Progenitor cell of endocrine pancreas (in vitro differentiated cells): ENCODE results near the gene YWHAH. TPM values are rescaled to one million over a fixed set of nuclear protein-coding genes. Genes with fewer than 3 reads are reported as not detected.

Experiments used
- DNase-seq: peaks from one replicate; pipeline ENCODE4 v3.0.0; 2021; ENCODE audit warnings: low spot score; ENCODE audit not compliant: unreplicated experiment
- H3K27ac Mint-ChIP-seq: 2 replicates; pipeline ENCODE4 v1.8.0; 2021; ENCODE audit warnings: mild to moderate bottlenecking, moderate library complexity, mixed read lengths
- H3K27me3 Mint-ChIP-seq: 2 replicates; pipeline ENCODE4 v1.8.0; 2021; ENCODE audit warnings: mixed read lengths
- H3K36me3 Mint-ChIP-seq: 2 replicates; pipeline ENCODE4 v1.8.0; 2022; ENCODE audit warnings: mixed read lengths; ENCODE audit not compliant: insufficient read depth
- H3K4me1 Mint-ChIP-seq: 2 replicates; pipeline ENCODE4 v1.8.0; 2021; ENCODE audit warnings: low read depth, mixed read lengths
- H3K4me3 Mint-ChIP-seq: 2 replicates; pipeline ENCODE4 v1.8.0; 2021; ENCODE audit warnings: low read depth, mild to moderate bottlenecking, moderate library complexity, mixed read lengths
- H3K9me3 Mint-ChIP-seq: 2 replicates; pipeline ENCODE4 v1.8.0; 2021; ENCODE audit warnings: low read depth, mixed read lengths
- total RNA-seq: library from RNA; stranded (reverse); gene quantifications from 2 replicates; pipeline ENCODE4 v1.2.1, GENCODE V29; 2021
- TF ChIP-seq, protein P1 (sequence below): fragments of 200-600 bp; sonication (generic); IDR thresholded peaks from one replicate; pipeline ENCODE4 v1.5.0; 2021; ENCODE audit warnings: antibody characterized with exemption, mild to moderate bottlenecking; ENCODE audit not compliant: unreplicated experiment

YWHAH gene
- total RNA-seq, 1 donor from 2014 or later, result 111 TPM

DNA sequence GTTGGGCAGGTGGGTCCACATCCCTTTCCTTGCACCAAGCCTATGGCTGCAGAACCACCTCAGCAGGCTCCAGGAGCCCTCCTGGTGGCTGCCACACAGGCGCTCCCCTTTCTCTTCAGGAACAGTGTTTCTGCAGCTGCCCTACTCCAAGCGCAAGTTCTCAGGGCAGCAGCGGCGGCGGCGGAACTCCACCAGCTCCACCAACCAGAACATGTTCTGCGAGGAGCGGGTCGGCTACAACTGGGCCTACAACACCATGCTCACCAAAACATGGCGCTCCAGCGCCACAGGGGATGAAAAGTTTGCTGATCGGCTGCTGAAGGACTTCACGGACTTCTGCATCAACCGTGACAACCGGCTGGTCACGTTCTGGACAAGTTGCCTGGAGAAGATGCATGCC is 38.2 kb upstream of the YWHAH start:
- no peaks in the 10 kb centered on the region for H3K27me3 Mint-ChIP-seq
- TF ChIP-seq, protein P1, sequence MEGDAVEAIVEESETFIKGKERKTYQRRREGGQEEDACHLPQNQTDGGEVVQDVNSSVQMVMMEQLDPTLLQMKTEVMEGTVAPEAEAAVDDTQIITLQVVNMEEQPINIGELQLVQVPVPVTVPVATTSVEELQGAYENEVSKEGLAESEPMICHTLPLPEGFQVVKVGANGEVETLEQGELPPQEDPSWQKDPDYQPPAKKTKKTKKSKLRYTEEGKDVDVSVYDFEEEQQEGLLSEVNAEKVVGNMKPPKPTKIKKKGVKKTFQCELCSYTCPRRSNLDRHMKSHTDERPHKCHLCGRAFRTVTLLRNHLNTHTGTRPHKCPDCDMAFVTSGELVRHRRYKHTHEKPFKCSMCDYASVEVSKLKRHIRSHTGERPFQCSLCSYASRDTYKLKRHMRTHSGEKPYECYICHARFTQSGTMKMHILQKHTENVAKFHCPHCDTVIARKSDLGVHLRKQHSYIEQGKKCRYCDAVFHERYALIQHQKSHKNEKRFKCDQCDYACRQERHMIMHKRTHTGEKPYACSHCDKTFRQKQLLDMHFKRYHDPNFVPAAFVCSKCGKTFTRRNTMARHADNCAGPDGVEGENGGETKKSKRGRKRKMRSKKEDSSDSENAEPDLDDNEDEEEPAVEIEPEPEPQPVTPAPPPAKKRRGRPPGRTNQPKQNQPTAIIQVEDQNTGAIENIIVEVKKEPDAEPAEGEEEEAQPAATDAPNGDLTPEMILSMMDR, result no peak
- peaks cover 27% of the 10 kb centered on the region for H3K36me3 Mint-ChIP-seq
- H3K9me3 Mint-ChIP-seq, result no peaks in the 10 kb centered on the region
- no peak overlapping the region for H3K27ac Mint-ChIP-seq
- H3K4me3 Mint-ChIP-seq, result no peak overlapping the region
- DNase-seq, result no peak
- H3K4me1 Mint-ChIP-seq, result peaks cover 6% of the 10 kb centered on the region

DNA sequence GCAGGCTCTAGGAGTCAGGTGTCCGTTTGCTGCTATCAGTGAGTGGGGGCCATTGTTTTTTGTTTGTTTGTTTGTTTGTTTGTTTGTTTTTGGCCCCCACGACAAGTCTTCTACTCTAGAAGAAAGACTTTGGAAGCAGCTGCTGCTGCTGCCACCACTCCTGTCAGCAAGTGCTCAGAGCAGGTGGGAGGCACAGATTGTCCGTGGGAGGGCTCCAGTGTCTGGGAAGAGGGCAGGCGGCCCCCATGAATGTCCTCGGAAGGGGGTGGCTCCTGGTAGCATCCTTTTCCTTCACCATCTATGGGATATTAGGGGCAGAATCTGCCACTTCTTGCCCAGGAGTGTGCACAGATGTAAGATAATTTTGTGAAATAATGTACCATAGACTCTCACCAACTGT is 37.8 kb upstream of the YWHAH start:
- TF ChIP-seq, protein P1, result no peak
- Mint-ChIP-seq H3K9me3 (no peaks in the 10 kb centered on the region), H3K36me3 (peaks cover 24% of the 10 kb centered on the region), H3K4me1 (peaks cover 3% of the 10 kb centered on the region), H3K27ac (no peak overlapping the region), H3K4me3 (no peak overlapping the region), H3K27me3 (no peaks in the 10 kb centered on the region)
- no peak for DNase-seq

DNA sequence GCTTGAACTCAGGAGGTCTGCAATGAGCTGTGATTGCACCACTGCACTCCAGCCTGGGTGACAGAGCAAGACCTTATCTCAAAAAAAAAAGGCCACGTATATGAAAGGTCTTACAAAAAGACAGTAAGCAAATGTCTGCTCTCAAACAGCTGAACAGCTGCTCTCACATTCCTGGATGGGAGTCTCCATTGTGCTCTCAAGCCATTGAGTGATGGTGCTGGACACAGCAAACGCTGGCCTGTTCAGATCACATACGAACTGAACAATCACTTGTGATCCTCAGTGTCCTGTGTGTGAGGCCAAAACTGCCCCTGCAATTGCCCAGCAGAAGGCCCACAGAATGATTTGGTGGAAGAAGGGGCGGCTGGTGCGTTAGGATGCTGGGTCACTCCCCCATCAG is 34.4 kb upstream of the YWHAH start:
- Mint-ChIP-seq H3K27me3 (no peaks in the 10 kb centered on the region), H3K9me3 (no peaks in the 10 kb centered on the region), H3K4me3 (no peak overlapping the region), H3K36me3 (peaks cover 20% of the 10 kb centered on the region), H3K4me1 (peaks cover 7% of the 10 kb centered on the region), H3K27ac (no peak overlapping the region)
- TF ChIP-seq, protein P1, result no peak
- no peak for DNase-seq

DNA sequence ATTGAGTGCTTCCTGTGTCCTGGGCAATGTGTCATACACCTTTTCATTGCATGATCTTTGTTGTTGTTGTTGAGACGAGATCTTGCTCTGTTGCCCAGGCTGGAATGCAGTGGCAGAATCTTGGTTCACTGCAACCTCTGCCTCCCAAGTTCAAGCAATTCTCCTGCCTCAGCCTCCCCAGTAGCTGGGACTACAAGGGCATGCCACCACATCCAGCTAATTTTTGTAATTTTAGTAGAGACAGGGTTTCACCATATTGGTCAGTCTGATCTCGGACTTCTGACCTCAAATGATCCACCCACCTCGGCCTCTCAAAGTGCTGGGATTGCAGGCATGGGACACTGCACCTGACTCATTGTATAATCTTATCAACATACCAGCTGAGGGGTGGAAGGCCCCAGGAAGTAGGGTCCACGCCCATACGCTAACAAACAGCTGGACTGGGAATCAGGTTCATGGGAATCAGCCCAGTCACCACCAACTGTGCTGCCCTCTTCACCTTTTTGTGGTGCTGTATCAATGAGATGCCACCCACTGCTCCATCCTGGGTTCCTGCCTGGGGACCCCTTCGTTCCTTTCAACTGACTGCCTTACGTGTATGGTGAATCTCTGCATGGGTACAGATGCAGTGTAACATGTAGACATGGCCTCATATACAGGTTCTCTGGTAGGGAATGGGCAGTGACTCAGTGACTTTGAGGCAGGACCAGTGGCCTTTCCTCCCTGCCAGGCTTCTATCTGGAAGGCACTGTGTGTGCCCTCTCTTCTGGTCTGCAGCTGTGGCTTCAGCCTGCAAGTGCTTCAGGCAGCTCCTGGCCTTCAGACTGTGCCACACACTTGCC is 32.5 kb upstream of the YWHAH start:
- H3K27ac Mint-ChIP-seq, result peak overlapping the region; percentile 20
- no peak overlapping the region for H3K4me3 Mint-ChIP-seq

DNA sequence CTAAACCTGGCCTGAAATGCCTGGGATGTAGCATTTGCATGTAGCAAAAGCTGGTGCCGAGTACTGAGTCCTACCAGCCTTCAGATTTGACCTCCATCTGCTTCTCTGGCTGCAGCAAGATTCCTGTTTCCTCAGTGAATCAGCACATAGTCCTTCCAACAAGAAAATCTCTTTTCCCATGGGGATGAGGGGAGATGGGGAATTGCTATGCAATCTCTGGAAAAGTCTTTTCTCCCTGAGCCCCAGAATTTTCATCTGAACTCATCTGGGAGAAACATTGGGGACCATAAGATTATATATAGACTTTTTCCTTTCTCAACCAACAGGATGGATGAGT is 32.0 kb upstream of the YWHAH start:
- Mint-ChIP-seq H3K9me3 (no peaks in the 10 kb centered on the region), H3K27ac (no peak overlapping the region)

More for the DNA sequence above, 32.5 kb upstream of the YWHAH start:
- peaks cover 11% of the 10 kb centered on the region for H3K36me3 Mint-ChIP-seq
- H3K27me3 Mint-ChIP-seq, result no peaks in the 10 kb centered on the region
- peaks cover 7% of the 10 kb centered on the region for H3K4me1 Mint-ChIP-seq
- H3K9me3 Mint-ChIP-seq, result no peaks in the 10 kb centered on the region
- TF ChIP-seq, protein P1, result no peak
- DNase-seq, result no peak

More for the DNA sequence above, 32.0 kb upstream of the YWHAH start:
- H3K27me3 Mint-ChIP-seq, result no peaks in the 10 kb centered on the region
- H3K36me3 Mint-ChIP-seq, result peaks cover 10% of the 10 kb centered on the region
- TF ChIP-seq, protein P1, result no peak
- no peak for DNase-seq
- H3K4me3 Mint-ChIP-seq, result no peak overlapping the region
- peaks cover 7% of the 10 kb centered on the region for H3K4me1 Mint-ChIP-seq
